GM19239 (cell line): ENCODE results near the gene SORBS1.

Experiments used
- DNase-seq: peaks from one replicate; pipeline ENCODE4 v3.0.0; 2011; ENCODE audit warnings: low spot score; ENCODE audit not compliant: insufficient read length
- FAIRE-seq: peaks from 2 replicates; lab custom pipeline; 2011; peaks lifted over from hg19 to GRCh38; lab: Jason Lieb, UNC

The SORBS1 gene

GRCh38 chr10:95312986-95313495 is 248.1 kb downstream of the SORBS1 start:
- DNase-seq = no peak
- FAIRE-seq = no peak

- FAIRE-seq (no peak), DNase-seq (no peak)
Observed at GRCh38 chr10:95312257-95312656, 248.9 kb downstream of the SORBS1 start.

- no peak for DNase-seq
Observed at GRCh38 chr10:95309958-95310357, 251.2 kb downstream of the SORBS1 start.

GRCh38 chr10:95308389-95309302 is 252.5 kb downstream of the SORBS1 start:
- no peak for FAIRE-seq
- no peak for DNase-seq

More at GRCh38 chr10:95309958-95310357, 251.2 kb downstream of the SORBS1 start:
- peak; percentile 14 for FAIRE-seq

- FAIRE-seq = no peak
Observed at GRCh38 chr10:95306851-95307250, 254.3 kb downstream of the SORBS1 start.

GRCh38 chr10:95306318-95306650 is 254.9 kb downstream of the SORBS1 start:
- FAIRE-seq (no peak), DNase-seq (no peak)

More at GRCh38 chr10:95306851-95307250, 254.3 kb downstream of the SORBS1 start:
- DNase-seq = no peak

GRCh38 chr10:95305606-95306317 is 255.4 kb downstream of the SORBS1 start:
- DNase-seq = no peak
- no peak for FAIRE-seq

- FAIRE-seq (no peak), DNase-seq (no peak)
Observed at GRCh38 chr10:95304976-95305375, 256.2 kb downstream of the SORBS1 start.

- DNase-seq (no peak), FAIRE-seq (no peak)
Observed at GRCh38 chr10:95304463-95304862, 256.7 kb downstream of the SORBS1 start.

GRCh38 chr10:95303950-95304349 is 257.2 kb downstream of the SORBS1 start:
- FAIRE-seq (no peak), DNase-seq (no peak)

GRCh38 chr10:95303535-95303934 is 257.6 kb downstream of the SORBS1 start:
- DNase-seq = no peak
- FAIRE-seq = no peak

GRCh38 chr10:95300022-95300539 is 261.1 kb downstream of the SORBS1 start:
- DNase-seq (no peak), FAIRE-seq (no peak)

- DNase-seq (peak; percentile 35), FAIRE-seq (peak; percentile 91)
Observed at GRCh38 chr10:95297402-95297801, 263.8 kb downstream of the SORBS1 start.

GRCh38 chr10:95296764-95297163 is 264.4 kb downstream of the SORBS1 start:
- no peak for FAIRE-seq
- no peak for DNase-seq

- peak; percentile 46 for DNase-seq
- peak; percentile 98 for FAIRE-seq
Observed at GRCh38 chr10:95295031-95295755, 266.0 kb downstream of the SORBS1 start.

- FAIRE-seq (peak; percentile 89), DNase-seq (no peak)
Observed at GRCh38 chr10:95293631-95294030, 267.5 kb downstream of the SORBS1 start.

- peak; percentile 87 for FAIRE-seq
- DNase-seq = no peak
Observed at GRCh38 chr10:95291365-95292039, 269.7 kb downstream of the SORBS1 start.

- peak; percentile 65 for DNase-seq
- FAIRE-seq = no peak
Observed at GRCh38 chr10:95290461-95291364, 270.5 kb downstream of the SORBS1 start, which contains the start of gene PDLIM1. TSS of gene PDLIM1 (minus strand) at chr10:95291003. CDS start at chr10:95290915, 88 bp downstream.
